ENCODE results near the gene RNF130.

RNF130 gene, protein sequence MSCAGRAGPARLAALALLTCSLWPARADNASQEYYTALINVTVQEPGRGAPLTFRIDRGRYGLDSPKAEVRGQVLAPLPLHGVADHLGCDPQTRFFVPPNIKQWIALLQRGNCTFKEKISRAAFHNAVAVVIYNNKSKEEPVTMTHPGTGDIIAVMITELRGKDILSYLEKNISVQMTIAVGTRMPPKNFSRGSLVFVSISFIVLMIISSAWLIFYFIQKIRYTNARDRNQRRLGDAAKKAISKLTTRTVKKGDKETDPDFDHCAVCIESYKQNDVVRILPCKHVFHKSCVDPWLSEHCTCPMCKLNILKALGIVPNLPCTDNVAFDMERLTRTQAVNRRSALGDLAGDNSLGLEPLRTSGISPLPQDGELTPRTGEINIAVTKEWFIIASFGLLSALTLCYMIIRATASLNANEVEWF

DNA sequence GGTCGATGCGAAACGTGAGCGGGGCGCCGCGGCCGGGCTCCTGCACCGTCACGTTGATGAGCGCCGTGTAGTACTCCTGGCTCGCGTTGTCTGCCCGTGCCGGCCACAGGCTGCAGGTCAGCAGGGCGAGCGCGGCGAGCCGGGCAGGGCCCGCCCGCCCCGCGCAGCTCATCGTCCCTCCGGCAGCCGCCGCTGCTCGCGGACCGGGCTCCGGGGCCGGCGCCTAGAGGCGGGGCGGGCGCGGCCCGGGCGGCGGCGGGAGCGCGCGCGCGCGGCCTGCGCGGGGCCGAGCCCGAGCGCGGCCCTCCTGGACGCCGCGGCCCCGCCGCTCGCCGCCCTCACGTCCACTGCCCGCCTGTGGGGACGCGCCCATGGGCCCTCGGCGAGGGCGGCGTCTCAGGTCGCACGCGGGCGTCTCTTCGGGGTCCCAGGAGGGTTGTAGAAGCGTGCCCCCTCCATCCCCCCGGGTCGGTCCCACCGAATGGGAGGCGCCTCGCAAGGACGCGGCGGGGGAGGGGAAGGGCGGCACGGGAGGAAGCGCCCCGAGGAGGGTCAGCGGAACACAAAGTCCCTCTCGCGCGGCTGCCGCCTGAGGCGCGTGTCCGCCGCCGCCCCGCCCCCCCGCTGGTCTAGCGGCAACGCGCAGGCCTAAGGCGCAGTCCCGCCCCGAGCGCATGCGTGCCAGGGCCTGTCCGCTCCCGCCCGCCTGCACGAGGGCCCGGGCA lies at the start of gene RNF130:
Gene RNF130 (minus strand): TSS at position 229 of the 725 bp plus-strand sequence. CDS start 57 bp downstream, at position 172.
- peak; percentile 89 for DNase-seq

DNA sequence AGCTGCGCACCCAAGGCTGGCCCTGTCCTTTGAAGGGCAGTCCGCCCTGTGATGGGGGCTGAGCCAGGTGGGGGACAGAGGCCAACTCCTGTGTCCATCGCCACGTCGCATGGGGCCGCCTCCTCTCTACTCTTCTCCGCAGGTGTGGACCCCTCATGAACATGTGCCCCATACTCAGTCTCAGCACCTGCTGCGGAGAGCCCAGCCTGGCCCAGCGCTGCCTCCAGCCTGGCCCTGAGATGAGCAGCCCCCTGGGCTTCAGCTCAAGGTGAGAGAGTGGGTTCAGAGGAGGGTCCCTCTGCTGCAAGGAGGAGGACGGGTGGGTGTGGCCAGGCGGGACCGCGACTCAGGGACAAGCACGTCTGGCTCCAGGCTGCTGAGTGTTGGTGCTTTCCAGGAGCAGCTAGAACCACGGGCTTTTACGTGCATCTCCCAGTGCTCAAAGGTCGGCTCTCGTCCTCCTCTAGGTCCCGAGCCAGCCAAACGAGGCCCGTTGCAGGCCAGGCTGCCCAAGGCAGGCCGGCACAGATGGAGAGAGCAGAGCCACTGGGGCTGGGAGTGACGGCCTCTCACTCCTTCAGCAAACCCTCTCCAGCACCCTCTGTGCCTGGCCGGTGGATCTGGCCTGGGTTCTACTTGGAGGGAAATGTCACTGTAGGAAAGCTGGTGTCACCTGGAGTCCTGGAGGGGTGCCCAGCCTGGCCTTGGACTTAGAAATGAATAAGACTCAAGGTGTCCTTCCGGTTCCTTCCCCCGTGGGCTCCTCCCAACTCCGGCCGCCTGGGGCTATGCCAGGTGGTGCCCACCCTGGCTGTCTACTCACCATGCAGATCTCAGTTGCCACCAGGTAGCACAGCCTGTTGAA lies 48.9 kb upstream of the RNF130 start:
- DNase-seq = no peak

DNA sequence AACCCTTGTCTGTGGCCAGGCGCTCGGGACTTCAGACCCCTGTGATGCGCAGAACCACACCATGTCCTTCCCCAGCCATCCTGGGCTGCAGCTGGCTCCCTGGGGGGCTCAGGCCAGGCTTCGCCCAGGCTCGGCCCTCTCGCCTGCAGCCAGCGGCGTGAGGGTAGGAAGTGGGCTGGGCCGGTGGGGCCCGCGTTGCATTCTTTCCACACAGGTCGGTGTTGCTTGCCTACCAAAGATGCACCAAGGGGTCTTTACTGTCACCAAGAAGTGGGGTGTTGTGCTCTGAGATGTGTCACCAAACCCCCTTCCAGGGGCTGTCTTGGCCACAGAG lies 48.3 kb upstream of the RNF130 start:
- DNase-seq = no peak

DNA sequence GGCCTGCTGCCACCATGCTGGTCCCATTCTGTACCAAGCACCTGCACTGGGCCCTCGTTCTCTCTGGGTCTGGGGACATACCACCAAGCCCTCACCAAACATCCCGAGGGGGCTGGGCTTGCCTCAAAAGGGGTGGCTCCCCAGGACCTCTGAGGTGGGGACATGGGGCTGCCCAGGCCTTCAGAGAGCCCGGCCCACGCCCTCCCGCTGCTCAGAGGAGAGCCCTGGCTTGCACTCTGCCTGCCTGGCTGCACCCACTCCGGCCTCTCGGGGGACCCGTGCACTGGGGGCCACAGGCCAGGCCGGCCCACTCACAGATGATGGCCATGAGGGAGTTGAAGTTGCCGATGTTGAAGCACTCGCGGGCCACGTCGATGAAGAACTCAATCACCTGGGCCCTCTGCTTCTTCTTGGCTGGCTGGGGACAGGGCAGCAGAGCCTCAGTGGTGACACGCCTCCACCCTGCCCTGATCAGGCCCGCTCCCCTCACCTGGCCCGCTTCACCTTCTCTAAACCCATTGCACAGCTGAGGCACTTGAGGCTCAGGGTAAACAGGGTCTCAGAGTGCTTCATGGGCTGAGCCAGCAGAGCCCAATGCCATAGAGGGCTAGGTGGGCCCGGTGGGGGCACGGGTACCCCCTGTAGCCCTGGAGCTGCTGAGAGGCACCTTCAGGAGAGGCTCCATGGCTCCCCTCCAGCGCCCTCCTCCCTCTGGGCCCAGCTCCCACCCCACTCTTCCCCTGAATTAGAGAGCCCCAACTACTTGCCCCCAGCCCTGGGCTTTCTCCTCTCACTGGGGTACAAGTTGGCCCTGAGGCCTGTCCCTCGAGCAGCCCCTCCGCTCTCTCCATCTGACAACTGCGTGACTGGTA lies 47.7 kb upstream of the RNF130 start:
- no peak for DNase-seq

DNA sequence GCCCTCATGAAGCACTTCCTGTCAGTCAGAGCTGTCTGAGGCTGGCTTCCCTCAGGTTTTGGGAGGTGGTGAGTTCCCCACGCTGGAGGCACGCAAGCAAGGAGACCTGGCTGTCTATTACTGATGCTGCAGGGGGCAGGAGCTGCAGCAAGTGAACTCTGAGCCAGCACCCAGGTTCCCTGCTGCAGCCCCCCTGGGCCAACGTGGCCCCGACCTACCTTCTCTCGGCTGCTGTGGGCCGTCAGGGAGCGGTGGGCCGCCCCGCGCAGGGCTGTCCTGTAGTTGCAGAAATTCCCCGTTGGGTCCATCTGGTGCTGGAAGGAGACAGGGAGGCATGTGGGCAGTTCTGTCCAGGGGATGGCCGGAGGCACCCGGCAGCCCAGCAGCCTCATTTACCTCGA lies 46.8 kb upstream of the RNF130 start:
- DNase-seq = no peak

DNA sequence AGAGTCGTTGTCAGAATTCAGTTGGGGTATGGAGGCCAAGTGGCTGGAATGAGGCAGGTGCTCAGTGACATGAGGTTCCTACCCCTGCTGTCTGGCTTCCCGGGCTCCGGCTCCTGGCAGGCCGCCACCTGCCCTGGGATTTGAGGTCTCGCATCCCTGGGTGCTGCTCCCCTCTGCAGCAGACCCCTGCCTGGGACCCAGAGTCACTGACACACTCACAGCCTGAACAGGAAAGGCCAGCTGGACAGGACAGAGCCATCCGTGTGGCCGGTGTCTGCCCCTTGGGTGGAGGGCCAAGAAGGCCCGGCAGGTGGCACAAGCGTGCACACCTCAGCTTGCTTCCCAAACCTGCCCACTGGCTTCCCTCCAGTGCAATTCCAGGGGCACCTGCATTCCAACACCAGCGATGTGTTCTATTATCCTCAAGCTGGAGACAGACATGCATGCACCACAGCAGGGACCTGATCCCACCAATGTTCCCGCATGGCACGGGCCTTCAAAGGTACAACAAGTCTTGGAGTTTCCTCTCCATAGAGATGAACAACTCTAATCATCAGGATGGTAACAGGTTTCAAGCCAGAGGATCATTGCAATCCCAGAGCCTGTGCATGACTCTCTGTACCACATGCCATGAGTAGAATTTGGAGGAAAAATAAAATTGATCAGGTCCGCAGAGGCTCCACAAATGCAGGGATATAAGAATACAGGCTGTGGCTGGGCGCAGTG lies 45.6 kb upstream of the RNF130 start:
- DNase-seq = no peak

DNA sequence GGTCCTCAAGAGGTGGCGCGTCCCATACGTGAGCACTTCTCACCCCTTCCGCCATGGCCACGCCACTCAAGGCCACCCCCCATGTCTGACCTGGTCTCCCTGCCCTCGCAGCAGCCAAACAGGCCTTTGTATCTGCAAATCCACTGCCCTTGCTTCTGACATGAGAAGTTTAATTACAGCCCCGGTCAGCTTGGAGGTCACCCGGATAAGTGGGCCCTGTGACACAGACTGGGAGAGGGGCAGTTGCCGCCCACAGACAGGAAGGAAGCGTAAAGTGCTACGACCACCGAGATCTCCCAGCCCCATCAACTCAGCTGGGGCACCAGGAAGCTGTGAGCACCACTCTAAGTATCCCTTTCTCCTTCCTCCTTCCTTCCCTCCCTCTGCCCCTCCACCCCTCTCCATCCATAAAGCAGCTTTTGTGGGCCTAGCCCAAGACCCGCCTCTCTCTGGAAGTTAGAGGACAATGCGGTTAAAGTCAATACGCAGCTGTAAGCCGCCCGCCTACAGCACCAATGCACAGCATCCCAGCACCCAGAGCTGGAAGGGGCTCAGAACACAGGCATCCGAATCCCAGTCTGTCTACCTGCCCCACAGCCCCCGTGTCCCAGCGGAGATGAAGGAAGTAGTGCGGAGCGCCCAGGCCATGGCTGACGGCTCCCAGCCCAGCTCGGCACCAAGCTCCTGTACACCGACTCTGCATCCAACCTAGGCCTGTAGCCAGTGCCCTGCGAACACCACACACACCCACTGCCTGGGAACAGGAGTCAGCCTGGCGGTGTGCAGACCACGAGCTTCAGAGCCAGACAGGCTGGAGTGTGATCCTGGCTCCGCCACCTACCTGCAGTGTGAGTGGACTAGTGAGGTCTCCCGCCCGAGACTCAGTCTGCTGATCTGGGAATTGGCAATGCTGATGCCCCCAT lies 44.8 kb upstream of the RNF130 start:
- DNase-seq = no peak

DNA sequence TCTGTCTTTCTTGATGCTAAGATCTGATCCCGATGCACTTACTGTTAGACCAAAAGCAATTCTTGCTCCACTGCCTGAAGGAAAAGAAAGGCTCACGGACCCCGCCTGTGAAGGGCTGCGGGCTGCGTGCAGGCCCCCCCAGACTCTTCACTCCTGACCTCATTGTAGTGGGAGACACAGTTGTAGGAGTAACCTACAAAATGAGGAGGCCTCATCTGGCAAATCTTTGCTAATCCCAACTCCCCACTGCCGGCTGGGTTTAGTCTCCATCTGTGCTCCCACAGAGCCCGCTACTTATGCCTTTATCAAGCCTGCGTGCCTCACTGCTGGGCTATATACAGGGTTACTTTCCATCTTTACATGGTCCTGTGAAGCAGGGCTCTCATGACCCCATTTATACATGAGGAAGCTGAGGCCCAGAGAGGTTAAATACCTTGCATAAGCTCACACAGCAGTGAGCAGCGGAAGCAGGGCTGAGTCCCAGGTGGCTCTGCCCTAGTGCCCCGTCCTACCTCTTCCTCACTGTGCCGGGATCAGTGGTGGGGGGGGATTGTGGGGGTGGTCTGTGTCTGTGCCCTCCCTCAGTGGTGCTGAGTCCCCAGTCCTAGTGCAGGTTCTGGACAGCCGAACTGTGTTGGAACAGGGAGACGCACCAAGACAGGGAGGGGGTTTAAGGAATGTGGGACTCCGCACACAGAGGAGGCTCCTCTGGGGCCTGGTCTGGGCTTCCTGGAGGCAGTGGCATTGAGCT lies 43.9 kb upstream of the RNF130 start:
- DNase-seq = no peak

DNA sequence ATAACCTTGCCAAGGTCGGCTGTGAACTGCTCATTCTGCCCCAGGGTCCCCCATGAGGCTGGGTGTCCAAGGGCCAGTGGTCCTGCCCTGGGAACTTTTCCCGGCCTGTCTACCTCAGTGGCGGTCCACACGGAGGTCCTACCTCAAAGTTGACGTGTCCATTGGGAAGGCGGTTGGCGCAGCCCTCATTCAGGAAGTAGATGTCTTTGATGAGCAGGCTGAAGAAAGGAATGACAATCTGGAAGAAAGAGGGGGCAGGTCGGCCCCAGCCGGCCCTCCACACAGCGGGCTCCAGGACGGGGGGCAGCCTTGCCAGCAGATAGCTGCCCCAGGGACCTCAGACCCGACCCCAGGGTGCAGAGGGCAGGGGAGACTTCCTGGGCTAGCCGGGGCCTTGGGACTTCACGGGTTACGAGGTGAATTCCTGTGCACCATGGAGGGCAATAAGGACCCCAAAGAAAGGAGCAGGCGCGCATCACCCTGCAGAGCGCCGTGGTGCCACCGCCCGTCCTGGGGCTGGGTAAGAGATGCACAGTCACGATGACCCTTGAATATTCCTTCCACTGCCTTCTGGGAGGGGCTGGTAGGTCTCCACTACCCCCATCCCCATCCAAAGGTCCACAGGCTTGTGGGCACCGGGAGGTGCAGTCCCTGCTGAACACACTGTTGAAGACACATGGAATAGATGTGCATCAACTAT lies 42.9 kb upstream of the RNF130 start:
- no peak for DNase-seq

DNA sequence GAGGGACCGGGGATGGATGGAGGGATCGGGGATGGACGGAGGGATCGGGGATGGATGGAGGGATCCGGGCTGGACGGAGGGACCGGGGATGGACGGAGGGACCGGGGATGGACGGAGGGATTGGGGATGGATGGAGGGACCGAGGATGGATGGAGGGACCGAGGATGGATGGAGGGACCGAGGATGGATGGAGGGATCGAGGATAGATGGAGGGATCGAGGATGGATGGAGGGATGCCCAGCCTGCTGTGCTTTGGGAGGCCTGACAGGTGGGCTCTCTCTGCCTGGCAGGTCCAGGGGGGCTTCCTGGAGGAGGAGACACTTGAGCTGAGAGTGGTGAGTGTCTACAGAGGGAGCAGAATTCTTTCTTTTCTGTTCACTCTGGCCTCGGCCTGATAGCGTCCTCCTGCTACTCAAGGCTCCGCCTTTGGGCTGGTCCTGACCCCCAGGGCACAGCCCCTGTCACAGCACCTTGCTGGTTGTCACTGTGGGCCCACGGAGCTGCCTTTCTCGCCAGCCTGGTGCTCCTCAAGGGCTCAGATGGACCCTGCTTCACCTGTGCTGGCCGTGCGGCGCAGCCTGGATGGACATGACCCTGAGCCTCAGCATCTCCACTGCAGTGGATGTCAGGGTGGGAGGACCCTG lies 42.2 kb upstream of the RNF130 start:
- no peak for DNase-seq

DNA sequence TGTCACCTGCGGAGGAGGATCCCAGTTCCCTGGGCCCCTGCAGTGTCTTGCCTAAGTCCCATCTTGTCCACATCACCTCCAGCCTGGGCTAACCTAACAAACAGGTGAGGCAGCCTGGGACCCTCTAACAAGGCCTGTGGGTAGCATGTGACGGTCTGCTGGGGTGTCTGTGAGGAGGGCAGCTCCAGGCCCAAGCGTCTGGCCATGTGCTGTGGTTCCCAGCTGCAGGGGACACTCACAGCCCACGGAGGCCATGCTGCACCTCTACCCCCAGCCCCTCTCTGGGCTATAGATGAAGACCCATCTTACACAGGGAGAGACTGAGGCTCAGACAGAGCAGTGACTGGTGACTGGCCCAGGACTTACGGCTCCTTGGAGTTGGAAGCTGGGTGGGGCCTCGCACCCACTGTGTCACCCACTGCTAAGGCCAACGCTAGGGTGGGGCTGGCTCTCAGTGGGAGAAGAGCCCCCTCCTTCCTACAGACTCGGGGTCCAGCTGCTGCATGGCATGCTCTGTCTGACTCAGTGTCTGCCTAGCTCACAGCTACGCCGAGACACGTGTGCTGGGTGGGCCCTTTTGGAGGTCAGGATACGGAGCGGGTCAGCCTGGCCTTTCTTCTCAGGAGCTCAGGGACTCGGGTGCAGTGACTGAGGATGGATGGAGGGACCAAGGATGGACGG lies 40.8 kb upstream of the RNF130 start:
- no peak for DNase-seq

DNA sequence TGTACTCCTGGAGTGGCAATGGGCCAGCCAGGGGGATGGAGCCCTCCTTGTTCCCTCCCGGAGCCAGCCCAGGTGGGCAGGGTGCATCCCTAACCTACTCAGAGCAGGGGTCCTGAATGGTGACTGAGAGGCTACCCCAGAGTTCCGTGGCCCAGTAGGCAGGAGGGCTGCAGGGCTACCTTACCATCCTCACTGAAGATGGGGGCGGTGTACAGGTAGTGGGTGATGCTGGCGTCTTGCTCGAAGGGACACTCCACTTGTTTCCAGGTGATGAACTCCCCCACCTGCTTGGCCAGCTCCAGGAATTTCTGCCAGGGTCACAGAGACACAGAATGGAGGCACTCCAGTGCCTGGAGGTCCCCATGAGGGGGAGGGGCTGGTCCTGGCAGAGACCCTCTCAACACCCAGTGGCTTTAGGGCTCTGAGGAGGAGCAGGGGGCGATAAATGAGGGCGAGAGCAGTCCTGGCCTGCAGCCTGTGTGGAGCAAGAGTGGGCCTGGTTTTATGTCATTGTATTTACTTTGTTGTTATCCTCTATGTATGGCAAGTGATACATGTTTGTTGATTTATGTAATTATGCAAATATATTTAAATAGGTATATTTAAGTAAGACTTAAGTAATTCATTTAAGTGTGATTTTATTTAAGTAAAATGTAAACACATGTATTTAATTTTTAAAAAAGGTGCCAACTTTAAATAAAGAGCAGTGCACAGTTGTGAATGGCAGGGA lies 39.9 kb upstream of the RNF130 start:
- DNase-seq = no peak

DNA sequence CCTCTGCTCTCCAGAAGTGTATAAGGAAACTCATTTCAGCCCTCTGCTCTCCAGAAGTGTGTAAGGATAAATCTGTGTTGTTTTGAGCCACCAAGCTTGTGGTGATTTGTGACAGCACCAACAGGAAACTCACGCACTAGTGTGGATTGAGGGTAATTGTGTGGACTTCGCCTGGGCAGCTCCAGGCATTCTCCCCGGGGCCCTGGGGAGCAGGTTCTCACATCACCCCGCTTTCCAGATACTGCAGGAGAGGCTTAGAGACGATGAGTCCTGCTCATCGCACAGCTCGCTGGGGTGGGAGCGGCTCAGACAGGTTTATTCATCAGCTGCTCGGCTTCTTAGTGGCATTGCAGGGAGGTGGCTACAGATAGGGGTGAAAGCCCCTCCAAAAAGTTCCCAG lies 38.4 kb upstream of the RNF130 start:
- no peak for DNase-seq

DNA sequence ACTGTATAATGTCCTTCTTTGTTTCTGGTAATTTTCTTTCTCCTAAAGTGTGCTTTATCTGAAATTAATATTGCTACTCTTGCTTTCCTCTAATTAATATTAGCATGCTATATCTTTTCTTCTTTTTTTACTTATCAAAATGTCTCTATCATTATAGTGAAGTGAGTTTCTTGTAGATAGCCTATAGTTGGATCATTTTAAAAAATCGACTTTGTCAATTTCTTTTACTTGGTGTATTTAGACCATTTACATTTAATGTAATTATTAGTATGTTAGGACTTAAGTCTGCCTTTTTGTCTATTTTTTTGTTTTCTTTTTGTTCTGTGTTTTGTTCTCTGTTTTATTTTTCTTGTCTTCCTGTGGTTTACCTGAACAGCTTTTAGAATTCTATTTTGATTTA lies 35.4 kb upstream of the RNF130 start:
- no peak for DNase-seq

DNA sequence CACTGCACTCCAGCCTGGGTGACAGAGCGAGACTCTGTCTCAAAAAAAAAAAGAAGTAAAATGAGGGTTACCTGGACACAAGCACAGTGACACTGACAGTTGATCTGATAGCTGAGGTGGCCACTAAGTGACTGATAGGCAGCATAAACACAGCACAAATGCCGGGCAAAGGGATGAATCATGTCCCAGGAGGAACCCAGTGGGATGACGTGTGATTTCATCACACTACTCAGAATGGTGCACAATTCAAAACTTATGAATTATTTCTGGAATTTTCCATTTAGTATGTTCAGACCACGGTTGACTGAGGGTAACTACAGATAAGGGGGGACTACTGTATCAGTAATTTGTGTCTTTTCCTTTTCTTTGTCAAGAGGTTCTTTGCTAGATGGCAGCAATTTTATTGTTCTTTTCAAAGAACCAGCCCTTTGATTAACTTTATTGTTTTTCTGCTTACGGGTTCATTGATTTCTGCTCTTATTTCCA lies 34.3 kb upstream of the RNF130 start:
- no peak for DNase-seq

DNA sequence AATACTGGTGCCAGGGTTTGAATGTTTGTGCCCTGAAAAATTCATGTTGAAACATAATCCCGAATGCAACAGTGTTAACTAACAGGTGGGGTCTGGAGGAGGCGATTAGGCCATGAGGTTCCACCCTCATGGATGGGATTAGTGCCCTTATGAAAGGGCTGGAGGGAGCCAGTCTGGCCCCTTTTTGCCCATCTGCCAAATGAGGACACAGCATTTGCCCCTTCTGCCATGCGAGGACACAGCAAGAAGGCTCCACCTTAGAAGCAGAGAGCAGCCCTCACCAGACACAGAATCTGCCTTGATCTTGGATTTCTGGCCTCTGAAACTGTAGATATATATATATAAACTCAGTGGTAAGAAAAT lies 32.6 kb upstream of the RNF130 start:
- no peak for DNase-seq

DNA sequence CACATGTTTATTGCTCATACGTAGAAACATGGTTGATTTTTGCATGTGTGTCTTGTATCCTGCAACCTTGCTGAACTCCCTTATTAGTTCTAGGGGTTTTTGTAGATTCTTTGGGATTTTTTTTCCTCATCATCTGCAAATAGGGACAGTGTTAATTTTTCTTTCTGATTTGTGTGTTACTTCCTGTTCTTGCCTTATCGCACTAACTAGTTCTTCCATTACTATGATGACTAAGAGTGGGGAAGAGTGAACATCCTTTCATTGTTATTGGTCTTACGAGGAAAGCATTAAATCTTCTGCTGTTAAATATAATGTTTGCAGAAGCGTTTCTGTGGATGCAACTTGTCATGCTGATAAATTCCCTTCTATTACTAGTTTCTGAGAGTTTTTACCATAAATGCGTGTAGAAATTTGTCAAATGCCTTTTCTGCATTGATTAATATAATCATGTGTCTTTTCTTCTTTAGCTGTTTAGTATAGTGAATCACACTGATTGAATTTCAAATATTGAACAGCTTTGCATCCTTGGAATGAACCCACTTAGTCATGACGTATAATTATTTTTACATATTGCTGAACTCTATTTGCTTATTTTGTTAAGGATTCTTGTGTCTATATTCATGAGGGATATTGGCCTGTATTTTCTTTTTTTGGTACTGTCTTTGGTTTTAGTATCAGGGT lies 32.1 kb upstream of the RNF130 start:
- no peak for DNase-seq

All from activated CD4-positive, alpha-beta T cell treated with anti-CD3 and anti-CD28 coated beads, Interleukin-2, amount 50 U/mL, for 48 hours (primary cell).